ENCODE data around the gene FREM2.

The FREM2 gene

GRCh38 chr13:38713046-38713445 lies 26.2 kb downstream of the FREM2 start:
- no peak for DNase-seq (ENCODE audit: low read depth)
- no peak overlapping the region for H3K4me3 ChIP-seq (ENCODE audit: low read depth, low read length)
- TF ChIP-seq CTCF (IDR thresholded peaks at IDR 0.05; ENCODE audit: insufficient read depth, low read depth, low read length, missing control alignments) = no peak

- DNase-seq (ENCODE audit: low read depth) = no peak
- no peak overlapping the region for H3K4me3 ChIP-seq (ENCODE audit: low read depth, low read length)
- no peak for TF ChIP-seq CTCF (IDR thresholded peaks at IDR 0.05; ENCODE audit: insufficient read depth, low read depth, low read length, missing control alignments)
Observed at GRCh38 chr13:38718374-38718773, 31.5 kb downstream of the FREM2 start.

- no peak for TF ChIP-seq CTCF (IDR thresholded peaks at IDR 0.05; ENCODE audit: insufficient read depth, low read depth, low read length, missing control alignments)
- no peak overlapping the region for H3K4me3 ChIP-seq (ENCODE audit: low read depth, low read length)
- DNase-seq (ENCODE audit: low read depth) = no peak
Observed at GRCh38 chr13:38730332-38730731, 43.5 kb downstream of the FREM2 start.

GRCh38 chr13:38733146-38733545 lies 46.3 kb downstream of the FREM2 start:
- DNase-seq (ENCODE audit: low read depth) = no peak
- no peak for TF ChIP-seq CTCF (IDR thresholded peaks at IDR 0.05; ENCODE audit: insufficient read depth, low read depth, low read length, missing control alignments)

GRCh38 chr13:38735665-38736440 lies 49.0 kb downstream of the FREM2 start:
- DNase-seq (ENCODE audit: low read depth) = no peak
- TF ChIP-seq CTCF (IDR thresholded peaks at IDR 0.05; ENCODE audit: insufficient read depth, low read depth, low read length, missing control alignments) = no peak
- no peak overlapping the region for H3K4me3 ChIP-seq (ENCODE audit: low read depth, low read length)

More at GRCh38 chr13:38733146-38733545, 46.3 kb downstream of the FREM2 start:
- H3K4me3 ChIP-seq (ENCODE audit: low read depth, low read length) = no peak overlapping the region

- TF ChIP-seq CTCF (IDR thresholded peaks at IDR 0.05; ENCODE audit: insufficient read depth, low read depth, low read length, missing control alignments) = no peak
- no peak overlapping the region for H3K4me3 ChIP-seq (ENCODE audit: low read depth, low read length)
- no peak for DNase-seq (ENCODE audit: low read depth)
Observed at GRCh38 chr13:38743466-38743865, 56.6 kb downstream of the FREM2 start.

GRCh38 chr13:38752686-38753085 lies 65.8 kb downstream of the FREM2 start:
- no peak for DNase-seq (ENCODE audit: low read depth)
- no peak for TF ChIP-seq CTCF (IDR thresholded peaks at IDR 0.05; ENCODE audit: insufficient read depth, low read depth, low read length, missing control alignments)
- H3K4me3 ChIP-seq (ENCODE audit: low read depth, low read length) = no peak overlapping the region

Data from GM12865 (cell line).